SH-SY5Y (cell line): ENCODE results near the gene ID3.

Source experiments
- GATA2 ChIP-seq: IDR thresholded peaks from 2 replicates; pipeline ENCODE4 v1.6.1; 2011; ENCODE audit warnings: mild to moderate bottlenecking, low read depth, low read length
- GATA3 ChIP-seq: IDR thresholded peaks from 2 replicates; pipeline ENCODE4 v1.6.1; 2011; ENCODE audit warnings: low read depth, mild to moderate bottlenecking, low read length, moderate library complexity

ID3 gene

DNA sequence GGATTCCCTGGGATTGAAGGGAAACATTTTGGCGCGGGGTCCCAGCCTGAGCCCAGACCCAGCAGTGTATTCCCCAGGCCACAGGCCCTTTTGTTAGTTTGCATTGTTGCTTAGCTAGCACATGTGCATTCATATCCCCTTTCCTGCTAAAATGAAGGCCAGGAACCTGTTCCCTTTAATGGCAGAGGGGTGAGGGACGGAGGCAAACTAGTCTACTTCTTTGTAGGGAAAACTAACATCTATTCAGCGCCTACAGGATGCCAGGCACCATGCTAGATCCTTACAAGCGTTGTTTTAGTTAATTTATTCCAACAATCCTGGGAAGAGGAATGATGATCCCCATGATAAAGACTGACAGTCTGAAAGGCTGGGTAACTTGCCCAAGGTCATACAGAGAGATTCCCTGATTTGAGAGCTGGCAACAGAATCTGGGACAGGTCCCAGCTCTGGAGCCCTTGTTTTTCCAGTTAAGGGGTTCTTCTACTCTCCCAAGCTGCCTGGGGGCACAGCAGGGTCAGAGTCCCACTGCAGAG, 27.7 kb downstream of the ID3 start:
- TF ChIP-seq GATA2, result peak; percentile 93
- TF ChIP-seq GATA3, result peak; percentile 88

DNA sequence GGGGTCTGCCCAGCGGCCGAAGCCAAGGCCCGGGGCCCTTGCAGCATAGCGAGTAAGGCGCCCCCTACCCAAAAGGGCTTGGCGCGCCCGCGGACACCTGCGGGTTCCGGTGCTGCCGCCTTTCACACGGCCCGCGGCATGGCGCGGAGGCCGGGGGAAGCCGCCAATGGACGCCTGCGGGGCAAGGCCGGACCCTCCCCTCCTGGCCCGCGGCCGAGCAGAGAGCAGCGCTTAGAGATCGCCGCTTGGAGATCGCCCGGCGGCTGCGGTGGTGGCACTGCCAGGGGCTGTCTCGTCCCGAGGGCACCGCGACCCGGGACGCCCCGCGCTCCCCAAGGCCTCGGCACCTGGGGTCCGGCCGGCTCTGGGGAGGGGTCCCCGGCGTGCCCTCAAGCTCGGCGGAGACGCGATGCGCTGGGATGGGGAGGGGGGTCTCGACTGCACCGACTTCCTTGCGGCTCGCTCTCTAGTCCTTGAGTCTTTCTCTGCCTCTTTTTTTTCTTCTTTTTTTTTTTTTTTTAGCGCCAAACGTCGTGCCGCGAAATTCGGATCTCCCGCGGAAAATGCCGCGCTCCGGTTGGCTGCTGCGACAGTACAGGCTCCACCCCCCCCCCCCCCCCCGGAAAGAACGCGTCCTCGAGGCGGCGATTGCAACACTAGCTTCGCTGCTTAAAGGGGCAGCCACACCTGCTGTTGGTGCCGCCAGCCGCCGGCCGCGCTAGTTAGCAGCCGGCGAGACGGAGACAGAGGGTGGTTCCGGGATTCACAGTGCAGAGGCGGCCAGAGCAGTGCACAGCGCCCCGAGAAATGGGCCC, 28.3 kb downstream of the ID3 start, which contains the start of gene E2F2:
Gene E2F2, minus strand, starts transcription at position 487 of the 815 bp plus-strand sequence. Its CDS starts 440 bp downstream, at position 47.
- TF ChIP-seq GATA3 (no peak), GATA2 (no peak)

DNA sequence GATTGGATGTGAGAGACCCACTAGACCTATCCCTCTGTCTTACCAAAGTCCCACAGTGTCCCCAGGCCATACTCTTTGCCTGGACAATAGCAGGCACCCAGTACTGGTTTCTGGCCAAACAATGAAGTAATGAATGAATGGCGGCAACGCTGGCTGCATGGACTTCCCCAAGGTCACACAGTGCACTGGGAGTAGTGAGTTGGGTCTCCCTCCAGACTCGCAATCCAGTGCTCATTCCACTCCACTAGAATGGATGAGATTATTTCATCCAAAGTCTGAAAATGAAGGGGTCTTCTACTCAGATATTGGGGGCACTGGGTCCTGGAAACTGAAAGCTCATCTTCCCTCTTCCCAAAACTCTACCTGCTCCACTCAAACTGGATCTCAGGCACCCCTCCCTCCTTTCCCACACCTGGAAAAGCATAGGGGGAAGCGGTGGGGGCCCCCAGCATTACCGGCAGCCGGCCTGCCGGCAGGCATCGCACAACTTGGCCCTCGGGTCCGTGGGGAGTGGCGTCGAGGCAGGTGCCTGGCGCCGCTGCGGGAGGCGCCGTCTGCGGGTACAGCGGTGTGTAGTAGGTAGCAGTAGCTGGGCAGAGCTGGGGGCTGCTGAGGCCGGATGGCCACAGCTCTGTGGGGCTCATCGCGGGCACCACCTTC, 29.1 kb downstream of the ID3 start:
- TF ChIP-seq GATA2, result no peak
- no peak for TF ChIP-seq GATA3

DNA sequence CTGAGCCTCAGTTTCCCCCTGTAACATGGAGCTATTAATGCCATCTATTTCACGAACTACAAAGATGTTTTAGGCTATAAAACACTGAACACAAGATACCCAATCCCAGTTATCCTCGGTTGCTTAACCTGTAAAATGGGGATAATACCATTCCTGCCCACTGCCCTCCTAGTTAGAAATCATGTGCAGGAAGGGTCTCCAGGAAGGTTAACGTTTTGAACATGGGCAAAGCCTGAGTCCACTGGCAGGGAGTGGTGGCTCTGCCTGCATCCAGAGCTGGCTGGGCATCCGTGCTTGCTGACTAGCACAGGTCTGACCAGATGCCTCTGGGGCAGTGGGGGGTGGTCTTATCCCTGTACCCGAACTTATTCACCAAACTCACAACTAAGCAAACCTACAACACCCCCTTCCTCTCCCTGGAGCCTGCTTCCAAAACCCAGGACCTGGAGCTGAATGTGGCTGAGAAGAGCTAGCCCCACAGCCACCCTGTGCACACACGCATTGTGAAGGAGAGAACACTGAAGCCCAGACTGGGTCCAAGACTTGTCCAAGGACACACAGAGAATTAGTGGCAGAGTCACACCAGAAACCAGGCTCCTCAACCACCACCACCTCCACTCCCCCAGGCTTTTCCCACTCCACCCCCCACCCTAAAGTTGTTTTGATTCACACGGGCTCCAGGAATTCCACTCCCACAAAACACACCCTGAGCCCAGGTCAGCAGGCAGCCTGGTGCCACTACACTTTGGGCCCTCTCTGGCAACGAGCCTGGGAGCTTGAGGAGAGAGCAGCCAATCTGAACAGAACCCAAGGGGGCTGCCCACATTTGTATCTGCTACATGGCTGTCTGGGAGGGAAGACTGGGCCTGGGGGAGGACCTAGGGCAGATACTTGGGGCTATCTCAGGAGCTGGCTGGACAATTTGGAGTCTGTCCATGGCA, 29.9 kb downstream of the ID3 start:
- TF ChIP-seq GATA2, result no peak
- no peak for TF ChIP-seq GATA3

DNA sequence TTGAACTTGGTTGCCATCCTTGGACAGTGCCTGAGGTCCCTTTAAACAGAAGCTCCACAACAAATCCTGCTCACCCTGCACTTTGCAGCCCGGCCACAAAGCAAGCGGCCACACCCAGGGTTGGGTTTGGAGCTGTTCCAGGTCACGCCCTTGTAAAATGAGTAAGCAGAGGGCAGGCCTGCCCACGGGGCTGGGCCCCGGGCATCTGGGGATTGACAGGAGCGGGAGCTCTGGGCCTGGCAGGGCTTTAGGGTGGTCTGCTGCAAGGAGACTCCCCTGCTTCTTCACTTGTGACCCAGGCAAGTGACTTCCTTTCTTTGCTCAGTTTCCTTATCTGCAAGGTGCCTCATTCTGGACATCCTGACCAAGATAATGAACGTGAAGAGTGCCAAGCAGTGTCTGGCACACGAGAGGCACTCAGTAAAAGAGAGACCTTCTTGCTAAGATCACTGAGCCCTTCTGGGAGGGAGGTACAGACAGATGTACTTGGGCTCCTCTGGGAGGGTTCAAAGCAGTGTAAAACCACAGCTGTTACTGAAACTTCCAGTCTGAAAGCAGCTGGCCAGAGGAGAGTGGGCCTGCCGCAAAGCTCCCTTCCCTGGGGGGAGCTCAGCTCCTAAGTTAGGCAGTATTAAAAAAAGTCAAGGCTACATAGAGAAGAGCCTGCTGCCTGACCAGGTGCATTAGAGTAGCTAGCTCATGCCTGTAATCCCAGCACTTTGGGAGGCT, 30.9 kb downstream of the ID3 start:
- TF ChIP-seq GATA2, result no peak
- TF ChIP-seq GATA3, result no peak

DNA sequence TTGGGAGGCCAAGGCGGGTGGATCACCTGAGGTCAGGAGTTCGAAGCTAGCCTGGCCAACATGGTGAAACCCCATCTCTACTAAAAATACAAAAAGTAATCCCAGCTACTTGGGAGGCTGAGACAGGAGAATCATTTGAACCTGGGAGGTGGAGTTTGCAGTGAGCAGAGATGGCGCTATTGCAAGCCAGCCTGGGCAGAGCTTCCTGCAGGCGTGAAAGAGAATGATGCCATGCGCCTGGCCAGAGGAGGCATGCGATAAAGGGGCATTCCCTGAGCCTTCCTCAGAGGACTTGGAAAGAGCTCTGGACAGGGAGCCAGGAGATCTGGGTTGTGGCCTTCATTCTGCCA, 31.4 kb downstream of the ID3 start:
- TF ChIP-seq GATA2 (no peak), GATA3 (no peak)

DNA sequence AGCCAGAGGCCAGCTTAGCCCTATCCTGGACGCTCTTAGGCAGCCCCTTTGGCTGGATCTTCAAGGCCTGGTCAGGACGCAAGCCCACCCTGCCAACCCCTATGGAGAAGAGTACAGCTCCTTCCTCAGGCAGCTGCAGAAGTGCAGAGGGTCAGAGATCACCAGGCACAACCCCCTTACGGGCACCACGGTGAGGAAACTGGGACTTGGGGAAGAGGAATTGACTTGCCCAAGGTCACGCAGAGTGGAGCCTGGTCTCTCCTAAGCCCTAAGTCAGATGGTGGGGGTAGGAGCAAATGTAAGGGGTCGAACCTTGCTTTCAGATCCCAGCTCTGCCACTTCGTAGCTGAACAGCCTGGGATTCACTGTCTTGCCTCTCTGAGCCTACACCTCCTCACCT, 31.9 kb downstream of the ID3 start:
- no peak for TF ChIP-seq GATA3
- no peak for TF ChIP-seq GATA2

DNA sequence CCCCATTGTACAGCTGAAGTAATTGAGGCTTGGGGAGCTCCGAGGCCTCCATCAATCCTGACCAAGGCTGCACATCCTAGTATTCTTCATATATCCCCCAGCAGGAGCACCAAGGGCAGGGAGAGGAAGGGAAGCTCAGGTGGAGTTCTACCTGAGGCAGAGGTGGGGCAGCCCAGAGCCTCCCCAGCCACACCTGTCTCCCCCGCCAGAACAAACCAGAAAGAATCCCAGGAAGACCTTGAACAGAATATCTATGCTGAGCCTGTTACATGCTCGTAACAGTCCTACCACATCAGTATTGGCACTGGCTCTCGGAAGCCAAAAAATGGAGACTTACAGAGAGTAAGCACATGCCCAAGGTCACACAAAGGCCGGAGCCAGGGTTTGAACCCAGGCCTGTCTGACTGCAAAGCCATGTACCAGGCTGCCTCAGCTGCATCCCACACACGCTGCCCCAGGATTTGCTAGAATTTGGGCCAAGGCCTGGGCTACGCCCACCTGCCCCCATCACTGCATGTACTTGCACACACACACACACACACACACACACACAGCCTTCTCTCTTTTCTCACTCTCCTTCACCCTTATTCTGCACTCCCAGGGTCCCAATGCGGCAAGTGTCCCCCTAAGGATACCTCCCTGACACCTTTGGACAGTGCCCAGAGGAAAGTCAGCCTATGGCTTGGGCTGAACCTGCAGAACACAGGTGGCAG, 32.8 kb downstream of the ID3 start:
- TF ChIP-seq GATA2, result no peak
- no peak for TF ChIP-seq GATA3

DNA sequence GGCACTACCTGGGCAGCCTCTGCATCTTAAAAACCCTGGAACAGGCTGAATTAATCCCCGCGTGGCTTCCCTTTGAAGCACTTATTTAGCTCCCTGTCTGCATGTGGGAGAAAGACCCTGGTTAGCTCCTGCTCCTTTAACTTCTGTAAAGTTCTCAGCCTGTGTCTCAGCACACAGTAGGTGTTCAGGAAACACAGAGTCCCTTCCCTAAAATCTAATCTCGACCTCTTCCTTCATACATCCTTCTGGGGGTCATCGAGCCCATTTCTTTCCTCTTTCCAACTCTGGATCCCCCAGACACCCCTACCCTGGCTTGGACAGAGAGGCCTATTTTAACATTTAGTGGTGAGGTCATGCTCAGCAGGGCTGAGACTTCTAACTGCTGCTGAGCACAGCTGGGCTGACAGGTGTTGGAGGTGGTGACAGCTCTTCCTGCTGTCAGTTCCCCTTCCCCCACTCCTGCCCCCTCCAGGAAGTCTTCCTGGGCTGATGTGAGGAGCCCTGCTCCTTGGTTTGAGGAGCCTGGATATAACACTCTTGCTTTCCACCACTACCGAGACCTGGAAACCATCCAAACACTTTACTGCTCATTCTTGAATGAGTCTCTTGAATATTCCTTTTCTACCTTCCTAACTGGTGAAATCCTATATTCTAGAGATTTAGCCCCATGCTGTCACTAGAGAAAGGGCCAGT, 33.6 kb downstream of the ID3 start:
- TF ChIP-seq GATA2 (no peak), GATA3 (no peak)

DNA sequence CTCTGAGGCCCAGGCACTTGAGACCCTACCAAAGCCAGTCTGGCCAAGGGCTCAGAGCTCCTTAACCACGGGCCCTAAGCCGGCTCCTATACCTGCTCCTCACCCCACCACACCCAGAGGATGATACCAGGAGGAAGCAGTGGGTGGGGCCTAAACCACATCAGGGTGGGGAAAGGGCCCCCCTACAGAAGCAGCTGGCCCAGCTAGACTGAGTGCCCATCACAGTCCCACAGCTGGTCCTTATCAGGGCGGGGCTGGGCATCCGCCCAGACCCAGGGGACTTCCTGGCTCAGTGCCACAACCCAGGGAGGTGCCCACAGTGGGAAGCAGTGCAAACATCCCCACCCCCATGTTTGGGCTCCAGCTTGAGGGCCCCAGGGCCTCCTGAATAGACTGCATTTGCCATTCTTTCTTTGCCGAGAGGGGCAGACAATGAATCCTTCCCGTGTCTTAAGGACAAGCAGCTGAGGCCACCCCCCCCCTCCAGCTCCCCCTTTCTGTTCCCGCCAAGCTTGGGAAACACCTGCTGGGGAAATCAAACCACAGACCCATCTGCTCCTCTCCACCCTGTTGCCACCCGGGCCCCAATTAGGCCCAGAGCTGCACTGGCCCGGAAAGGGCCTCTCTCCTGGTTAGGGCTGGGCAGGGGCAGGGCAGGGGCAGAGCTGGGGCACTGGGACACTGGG, 34.4 kb downstream of the ID3 start:
- TF ChIP-seq GATA2, result no peak

DNA sequence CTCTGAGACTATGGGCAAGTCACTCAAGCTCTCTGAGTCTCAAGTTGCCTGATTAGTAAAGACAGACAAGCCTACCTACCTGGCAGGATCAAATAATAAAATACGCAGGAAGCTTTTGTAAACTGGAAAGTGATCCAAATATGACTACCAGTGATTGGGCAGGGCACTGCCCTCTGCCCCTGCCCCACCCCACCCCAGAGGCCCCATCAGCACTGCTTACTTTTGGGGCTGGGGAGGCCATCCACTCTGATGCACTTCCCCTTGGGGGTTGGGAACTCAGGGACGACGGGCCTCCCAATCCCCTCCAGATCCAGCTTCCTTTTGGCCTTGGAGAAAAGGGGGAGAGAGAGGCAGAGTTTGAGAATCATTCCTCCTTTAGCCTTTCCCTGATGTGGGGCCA, 35.1 kb downstream of the ID3 start:
- TF ChIP-seq GATA2 (no peak), GATA3 (no peak)
